CD4-positive, alpha-beta T cell (primary cell): ENCODE results near the gene SPECC1. TPM values are rescaled to one million over a fixed set of nuclear protein-coding genes. Genes with fewer than 3 reads are reported as not detected.

Source experiments
- ATAC-seq: fragments of 200-7000 bp; cut with Tn5 transposase; one replicate; pipeline ENCODE4 v1.10.0; 2022; ENCODE audit warnings: mild to moderate bottlenecking; ENCODE audit not compliant: poor library complexity
- CTCF ChIA-PET: fragments of 350-600 bp; sonication (Branson Sonifier 250); formaldehyde crosslinking; loops from one replicate; lab custom pipeline; 2021; ENCODE audit warnings: antibody characterized with exemption, inconsistent platforms; lab: Charles Lee
- POLR2A ChIA-PET: fragments of 350-600 bp; sonication (Branson Sonifier 250); formaldehyde crosslinking; loops from one replicate; lab custom pipeline; 2021; ENCODE audit warnings: antibody characterized with exemption, inconsistent platforms; lab: Charles Lee
- DNase-seq, 14 experiments: peaks; one replicate each; pipeline ENCODE4 v3.0.0-alpha.2; 2013 to 2020; ENCODE audit warnings: mixed read lengths in 2 of 14
- H3K27ac ChIP-seq, 2 donors: one replicate each; pipeline versions ENCODE4 v1.5.1 to v1.7.0; 2013; ENCODE audit warnings: low read length in 2 of 2, low read depth in 1 of 2, mild to moderate bottlenecking in 1 of 2
- H3K27me3 ChIP-seq, 2 experiments: 1 replicate in 1 of 2; 2 replicates in 1 of 2; pipeline versions ENCODE4 v1.6.1 to v1.7.0; 2013; ENCODE audit warnings: low read length in 2 of 2, control low read depth in 1 of 2, mild to moderate bottlenecking in 1 of 2, moderate library complexity in 1 of 2; ENCODE audit not compliant: insufficient read depth in 2 of 2, control insufficient read depth in 1 of 2
- H3K36me3 ChIP-seq: one replicate; pipeline ENCODE4 v1.6.1; 2013; ENCODE audit warnings: low read length, control low read depth; ENCODE audit not compliant: insufficient read depth
- H3K4me1 ChIP-seq: one replicate; pipeline ENCODE4 v1.6.1; 2013; ENCODE audit warnings: low read length, control low read depth; ENCODE audit not compliant: insufficient read depth
- H3K4me3 ChIP-seq: one replicate; pipeline ENCODE4 v1.5.1; 2013; ENCODE audit warnings: mild to moderate bottlenecking, low read length, moderate library complexity
- H3K9me3 ChIP-seq, 2 experiments: 1 replicate in 1 of 2; 2 replicates in 1 of 2; pipeline versions ENCODE4 v1.6.1 to v1.7.0; 2013; ENCODE audit warnings: low read length in 2 of 2, mild to moderate bottlenecking in 2 of 2, control low read depth in 1 of 2, moderate library complexity in 1 of 2; ENCODE audit not compliant: control insufficient read depth in 1 of 2, insufficient read depth in 1 of 2
- H3K27ac Mint-ChIP-seq: one replicate; pipeline ENCODE4 v1.8.0; 2020; ENCODE audit warnings: mixed read lengths
- H3K27me3 Mint-ChIP-seq: one replicate; pipeline ENCODE4 v1.8.0; 2021; ENCODE audit warnings: mixed read lengths
- H3K36me3 Mint-ChIP-seq: one replicate; pipeline ENCODE4 v1.8.0; 2021; ENCODE audit warnings: low read depth, mixed read lengths
- H3K4me1 Mint-ChIP-seq: one replicate; pipeline ENCODE4 v1.8.0; 2021; ENCODE audit warnings: low read depth, mixed read lengths
- H3K4me3 Mint-ChIP-seq: one replicate; pipeline ENCODE4 v1.8.0; 2020; ENCODE audit warnings: mild to moderate bottlenecking, mixed read lengths
- H3K9me3 Mint-ChIP-seq: one replicate; pipeline ENCODE4 v1.8.0; 2020; ENCODE audit warnings: mixed read lengths
- intact Hi-C, 2 experiments: fragments of 100-400 bp; cut with DNase I in 1 of 2; cut with micrococcal nuclease in 1 of 2; formaldehyde crosslinking; loops; one replicate each; pipeline versions ENCODE4 v1.15.1 to v1.9.0; 2023 to 2025; cut with DNase I, micrococcal nuclease
- total RNA-seq, 174 experiments: library from RNA in 2 of 174; stranded (reverse) in 2 of 174; gene quantifications; one replicate each; pipeline ENCODE4 v1.2.3 and lab custom pipeline; 2021 to 2026
- TF ChIP-seq, protein P1 (sequence below): fragments of 200-600 bp; IDR thresholded peaks from one replicate; pipeline ENCODE4 v1.8.0; 2022; ENCODE audit warnings: antibody characterized with exemption, mild to moderate bottlenecking

SPECC1 gene
- total RNA-seq, 2 experiments from 2014 or later = 4.3 to 4.4 TPM

DNA sequence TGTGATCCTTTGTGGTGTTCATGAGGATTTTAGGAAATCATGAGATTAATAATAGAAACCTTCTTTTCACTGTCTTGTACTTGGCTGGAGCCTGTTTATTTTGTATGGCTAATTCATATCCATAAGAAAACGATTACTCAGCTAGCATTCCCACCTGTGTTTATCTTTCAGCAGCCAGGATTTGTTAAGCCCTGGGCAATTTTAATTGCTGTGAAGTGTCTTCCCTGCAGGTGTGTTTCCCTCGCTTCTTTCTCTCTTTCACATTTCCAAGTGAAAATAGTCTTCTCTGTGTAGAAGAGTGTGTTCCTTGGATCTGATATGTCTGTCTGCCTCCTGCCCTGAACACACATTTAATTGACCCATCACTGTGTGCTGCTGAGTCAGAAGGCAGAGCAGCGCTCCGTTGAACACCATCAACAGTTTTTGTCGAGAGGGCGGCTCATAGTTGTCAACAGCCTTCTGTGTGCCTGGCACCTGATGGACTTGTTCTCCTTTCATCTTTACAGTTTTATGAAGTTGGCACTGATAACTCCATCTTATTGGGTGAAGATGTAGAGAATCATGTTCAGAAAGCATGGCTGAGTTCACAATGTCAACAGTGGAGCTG is 83.2 kb downstream of the SPECC1 start:
- DNase-seq (no peak), ATAC-seq (no peak)
- Histone ChIP-seq H3K4me1 (peaks cover 4% of the 10 kb centered on the region), H3K4me3 (no peak overlapping the region), H3K27ac (no peak overlapping the region), H3K36me3 (no peaks in the 10 kb centered on the region), H3K27me3 (no peaks in the 10 kb centered on the region), H3K9me3 (peaks cover 0 to 4% of the 10 kb centered on the region in 2 experiments)
- ChIA-PET POLR2A (interaction anchor here (1.6 kb wide), 1 partner anchor 10 kb away, joined by 3 read pairs; no protein-coding TSS in a partner anchor), CTCF (no interaction called here)
- H3K4me1 Mint-ChIP-seq = no peaks in the 10 kb centered on the region
- no peaks in the 10 kb centered on the region for H3K36me3 Mint-ChIP-seq
- TF ChIP-seq, protein P1, sequence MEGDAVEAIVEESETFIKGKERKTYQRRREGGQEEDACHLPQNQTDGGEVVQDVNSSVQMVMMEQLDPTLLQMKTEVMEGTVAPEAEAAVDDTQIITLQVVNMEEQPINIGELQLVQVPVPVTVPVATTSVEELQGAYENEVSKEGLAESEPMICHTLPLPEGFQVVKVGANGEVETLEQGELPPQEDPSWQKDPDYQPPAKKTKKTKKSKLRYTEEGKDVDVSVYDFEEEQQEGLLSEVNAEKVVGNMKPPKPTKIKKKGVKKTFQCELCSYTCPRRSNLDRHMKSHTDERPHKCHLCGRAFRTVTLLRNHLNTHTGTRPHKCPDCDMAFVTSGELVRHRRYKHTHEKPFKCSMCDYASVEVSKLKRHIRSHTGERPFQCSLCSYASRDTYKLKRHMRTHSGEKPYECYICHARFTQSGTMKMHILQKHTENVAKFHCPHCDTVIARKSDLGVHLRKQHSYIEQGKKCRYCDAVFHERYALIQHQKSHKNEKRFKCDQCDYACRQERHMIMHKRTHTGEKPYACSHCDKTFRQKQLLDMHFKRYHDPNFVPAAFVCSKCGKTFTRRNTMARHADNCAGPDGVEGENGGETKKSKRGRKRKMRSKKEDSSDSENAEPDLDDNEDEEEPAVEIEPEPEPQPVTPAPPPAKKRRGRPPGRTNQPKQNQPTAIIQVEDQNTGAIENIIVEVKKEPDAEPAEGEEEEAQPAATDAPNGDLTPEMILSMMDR = no peak
- H3K4me3 Mint-ChIP-seq = no peak overlapping the region
- H3K27ac Mint-ChIP-seq = no peak overlapping the region
- no peaks in the 10 kb centered on the region for H3K9me3 Mint-ChIP-seq
- intact Hi-C loops = no loop called here
- no peaks in the 10 kb centered on the region for H3K27me3 Mint-ChIP-seq

DNA sequence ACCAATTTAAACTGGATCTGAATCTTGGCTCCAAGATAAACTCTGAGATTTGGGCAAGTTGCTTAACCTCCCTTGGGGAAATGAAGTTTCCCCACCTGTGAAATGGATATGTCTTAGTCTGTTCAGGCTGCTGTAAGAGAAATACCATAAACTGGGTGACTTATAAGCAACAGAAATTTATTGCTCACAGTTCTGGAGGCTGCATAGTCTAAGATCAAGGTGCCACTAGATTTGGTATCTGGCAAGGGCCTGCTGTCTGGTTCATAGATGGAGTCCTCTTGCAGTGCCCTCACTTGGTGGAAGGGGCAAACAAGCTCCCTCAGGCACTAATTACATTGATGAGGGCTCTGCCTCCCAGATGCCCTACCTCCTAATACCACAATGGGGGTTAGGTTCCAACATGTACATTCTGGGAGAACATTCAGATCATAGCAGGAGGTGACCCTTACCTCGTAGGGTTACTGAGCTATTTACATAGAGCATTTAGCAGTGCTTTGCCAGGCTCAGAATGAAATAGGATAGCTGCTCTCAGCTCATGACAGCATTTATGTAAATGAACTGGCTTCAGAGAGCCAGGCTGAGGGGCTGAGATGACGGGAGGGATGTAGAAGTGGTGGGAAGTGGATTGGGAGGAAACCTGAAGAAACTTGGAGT is 83.9 kb downstream of the SPECC1 start:
- Histone ChIP-seq H3K4me3 (no peak overlapping the region), H3K4me1 (peaks cover 4% of the 10 kb centered on the region), H3K36me3 (no peaks in the 10 kb centered on the region), H3K27me3 (no peaks in the 10 kb centered on the region), H3K27ac (no peak overlapping the region), H3K9me3 (peaks cover 0 to 4% of the 10 kb centered on the region in 2 experiments)
- Mint-ChIP-seq H3K36me3 (no peaks in the 10 kb centered on the region), H3K27me3 (no peaks in the 10 kb centered on the region), H3K27ac (no peak overlapping the region), H3K4me1 (no peaks in the 10 kb centered on the region), H3K4me3 (no peak overlapping the region), H3K9me3 (no peaks in the 10 kb centered on the region)
- no peak for ATAC-seq
- intact Hi-C loops = no loop called here
- ChIA-PET POLR2A (no interaction called here), CTCF (no interaction called here)
- no peak for DNase-seq
- TF ChIP-seq, protein P1 = no peak

DNA sequence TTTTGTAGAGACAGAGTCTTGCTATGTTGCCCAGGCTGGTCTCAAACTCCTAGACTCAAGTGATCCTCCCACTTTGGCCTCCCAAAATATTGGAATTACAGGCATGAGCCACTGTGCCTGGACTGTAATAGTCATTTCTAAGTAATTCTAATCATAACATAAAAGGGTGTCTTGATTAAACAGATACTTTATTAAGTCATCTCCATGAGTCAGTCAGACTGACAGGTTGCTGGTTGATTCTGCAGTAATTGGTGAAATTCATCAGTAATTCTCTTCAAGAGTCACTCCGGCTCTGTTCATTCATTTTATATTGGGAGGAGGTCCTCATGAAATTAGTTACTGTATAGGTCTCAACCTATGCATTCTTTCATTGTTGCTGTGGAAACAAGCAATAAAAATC is 85.6 kb downstream of the SPECC1 start:
- ChIA-PET CTCF (no interaction called here), POLR2A (no interaction called here)
- no peak overlapping the region for H3K27ac ChIP-seq
- peaks cover 4% of the 10 kb centered on the region for H3K4me1 ChIP-seq
- Mint-ChIP-seq H3K4me3 (no peak overlapping the region), H3K36me3 (no peaks in the 10 kb centered on the region), H3K9me3 (no peaks in the 10 kb centered on the region), H3K27ac (no peak overlapping the region), H3K4me1 (no peaks in the 10 kb centered on the region), H3K27me3 (no peaks in the 10 kb centered on the region)
- H3K36me3 ChIP-seq = no peaks in the 10 kb centered on the region
- TF ChIP-seq, protein P1 = no peak
- H3K4me3 ChIP-seq = no peak overlapping the region
- DNase-seq (no peak), ATAC-seq (no peak)
- no peaks in the 10 kb centered on the region for H3K27me3 ChIP-seq
- no peaks in the 10 kb centered on the region for H3K9me3 ChIP-seq
- intact Hi-C loops = no loop called here
